ENCODE data around the gene CDR2. TPM values are rescaled to one million over a fixed set of nuclear protein-coding genes. Genes with fewer than 3 reads are reported as not detected.

The CDR2 gene
- total and polyA plus RNA-seq, 2 of the 13 experiments (the other 11 are each of a cell fraction or from before 2014, with no cell fraction given), result 59.0 to 78.9 TPM

DNA sequence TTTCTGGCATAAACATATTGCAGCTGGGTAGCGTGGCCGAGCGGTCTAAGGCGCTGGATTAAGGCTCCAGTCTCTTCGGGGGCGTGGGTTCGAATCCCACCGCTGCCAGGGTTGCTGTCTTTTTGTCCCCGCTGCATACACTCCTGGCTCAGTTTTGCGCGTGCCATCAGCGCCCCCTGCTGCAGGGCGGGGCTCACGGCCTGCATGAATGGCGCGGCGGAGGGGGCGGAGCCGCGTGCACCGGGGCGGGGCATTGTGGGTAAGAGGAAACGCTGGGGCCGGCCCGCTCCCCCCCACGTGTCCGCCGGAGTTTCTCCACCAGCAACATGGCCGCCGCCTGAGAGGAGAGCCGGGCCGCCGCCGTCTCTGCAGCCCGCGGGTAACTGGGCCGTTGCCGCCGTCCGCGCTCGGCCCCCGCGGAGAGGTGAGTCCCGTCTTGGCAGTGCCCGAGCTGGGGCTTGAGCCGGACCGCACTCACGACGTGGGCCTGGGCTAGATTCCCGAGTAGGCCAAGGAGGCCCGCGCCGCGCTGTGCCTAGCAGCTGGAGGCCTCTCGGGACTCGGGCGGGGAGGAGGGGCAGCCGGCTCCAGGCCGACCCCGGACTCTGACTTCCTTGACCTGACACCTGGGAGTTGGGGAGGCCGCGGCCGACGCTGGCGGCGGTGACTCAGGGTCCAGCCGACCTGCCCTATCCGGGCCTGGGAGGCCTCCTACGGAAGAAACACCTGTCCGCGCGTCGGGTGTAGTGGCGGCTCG is 77.1 kb downstream of the CDR2 start, which contains the start of gene POLR3E (continued):
- TF ChIP-seq, protein P1, sequence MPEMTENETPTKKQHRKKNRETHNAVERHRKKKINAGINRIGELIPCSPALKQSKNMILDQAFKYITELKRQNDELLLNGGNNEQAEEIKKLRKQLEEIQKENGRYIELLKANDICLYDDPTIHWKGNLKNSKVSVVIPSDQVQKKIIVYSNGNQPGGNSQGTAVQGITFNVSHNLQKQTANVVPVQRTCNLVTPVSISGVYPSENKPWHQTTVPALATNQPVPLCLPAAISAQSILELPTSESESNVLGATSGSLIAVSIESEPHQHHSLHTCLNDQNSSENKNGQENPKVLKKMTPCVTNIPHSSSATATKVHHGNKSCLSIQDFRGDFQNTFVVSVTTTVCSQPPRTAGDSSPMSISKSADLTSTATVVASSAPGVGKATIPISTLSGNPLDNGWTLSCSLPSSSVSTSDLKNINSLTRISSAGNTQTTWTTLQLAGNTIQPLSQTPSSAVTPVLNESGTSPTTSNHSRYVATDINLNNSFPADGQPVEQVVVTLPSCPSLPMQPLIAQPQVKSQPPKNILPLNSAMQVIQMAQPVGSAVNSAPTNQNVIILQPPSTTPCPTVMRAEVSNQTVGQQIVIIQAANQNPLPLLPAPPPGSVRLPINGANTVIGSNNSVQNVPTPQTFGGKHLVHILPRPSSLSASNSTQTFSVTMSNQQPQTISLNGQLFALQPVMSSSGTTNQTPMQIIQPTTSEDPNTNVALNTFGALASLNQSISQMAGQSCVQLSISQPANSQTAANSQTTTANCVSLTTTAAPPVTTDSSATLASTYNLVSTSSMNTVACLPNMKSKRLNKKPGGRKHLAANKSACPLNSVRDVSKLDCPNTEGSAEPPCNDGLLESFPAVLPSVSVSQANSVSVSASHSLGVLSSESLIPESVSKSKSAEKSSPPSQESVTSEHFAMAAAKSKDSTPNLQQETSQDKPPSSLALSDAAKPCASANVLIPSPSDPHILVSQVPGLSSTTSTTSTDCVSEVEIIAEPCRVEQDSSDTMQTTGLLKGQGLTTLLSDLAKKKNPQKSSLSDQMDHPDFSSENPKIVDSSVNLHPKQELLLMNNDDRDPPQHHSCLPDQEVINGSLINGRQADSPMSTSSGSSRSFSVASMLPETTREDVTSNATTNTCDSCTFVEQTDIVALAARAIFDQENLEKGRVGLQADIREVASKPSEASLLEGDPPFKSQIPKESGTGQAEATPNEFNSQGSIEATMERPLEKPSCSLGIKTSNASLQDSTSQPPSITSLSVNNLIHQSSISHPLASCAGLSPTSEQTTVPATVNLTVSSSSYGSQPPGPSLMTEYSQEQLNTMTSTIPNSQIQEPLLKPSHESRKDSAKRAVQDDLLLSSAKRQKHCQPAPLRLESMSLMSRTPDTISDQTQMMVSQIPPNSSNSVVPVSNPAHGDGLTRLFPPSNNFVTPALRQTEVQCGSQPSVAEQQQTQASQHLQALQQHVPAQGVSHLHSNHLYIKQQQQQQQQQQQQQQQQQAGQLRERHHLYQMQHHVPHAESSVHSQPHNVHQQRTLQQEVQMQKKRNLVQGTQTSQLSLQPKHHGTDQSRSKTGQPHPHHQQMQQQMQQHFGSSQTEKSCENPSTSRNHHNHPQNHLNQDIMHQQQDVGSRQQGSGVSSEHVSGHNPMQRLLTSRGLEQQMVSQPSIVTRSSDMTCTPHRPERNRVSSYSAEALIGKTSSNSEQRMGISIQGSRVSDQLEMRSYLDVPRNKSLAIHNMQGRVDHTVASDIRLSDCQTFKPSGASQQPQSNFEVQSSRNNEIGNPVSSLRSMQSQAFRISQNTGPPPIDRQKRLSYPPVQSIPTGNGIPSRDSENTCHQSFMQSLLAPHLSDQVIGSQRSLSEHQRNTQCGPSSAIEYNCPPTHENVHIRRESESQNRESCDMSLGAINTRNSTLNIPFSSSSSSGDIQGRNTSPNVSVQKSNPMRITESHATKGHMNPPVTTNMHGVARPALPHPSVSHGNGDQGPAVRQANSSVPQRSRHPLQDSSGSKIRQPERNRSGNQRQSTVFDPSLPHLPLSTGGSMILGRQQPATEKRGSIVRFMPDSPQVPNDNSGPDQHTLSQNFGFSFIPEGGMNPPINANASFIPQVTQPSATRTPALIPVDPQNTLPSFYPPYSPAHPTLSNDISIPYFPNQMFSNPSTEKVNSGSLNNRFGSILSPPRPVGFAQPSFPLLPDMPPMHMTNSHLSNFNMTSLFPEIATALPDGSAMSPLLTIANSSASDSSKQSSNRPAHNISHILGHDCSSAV (CRISPR knock-in tag; IDR thresholded peaks at IDR 0.05; ENCODE audit: borderline replicate concordance), result peak; percentile 77; the same call in 1 of the 2 replicates
- TF ChIP-seq U2AF2 (IDR thresholded peaks at IDR 0.05; ENCODE audit: low read depth, low read length) (no peak), NPAS2 (CRISPR knock-in tag; IDR thresholded peaks at IDR 0.05; ENCODE audit: borderline replicate concordance) (no peak; the same call in 1 of the 2 replicates), HOXA7 (CRISPR knock-in tag; IDR thresholded peaks at IDR 0.05) (no peak), XBP1 (CRISPR knock-in tag; IDR thresholded peaks at IDR 0.05) (peak; percentile 81; the same call in 1 of the 2 replicates)
- TF ChIP-seq, protein P2, sequence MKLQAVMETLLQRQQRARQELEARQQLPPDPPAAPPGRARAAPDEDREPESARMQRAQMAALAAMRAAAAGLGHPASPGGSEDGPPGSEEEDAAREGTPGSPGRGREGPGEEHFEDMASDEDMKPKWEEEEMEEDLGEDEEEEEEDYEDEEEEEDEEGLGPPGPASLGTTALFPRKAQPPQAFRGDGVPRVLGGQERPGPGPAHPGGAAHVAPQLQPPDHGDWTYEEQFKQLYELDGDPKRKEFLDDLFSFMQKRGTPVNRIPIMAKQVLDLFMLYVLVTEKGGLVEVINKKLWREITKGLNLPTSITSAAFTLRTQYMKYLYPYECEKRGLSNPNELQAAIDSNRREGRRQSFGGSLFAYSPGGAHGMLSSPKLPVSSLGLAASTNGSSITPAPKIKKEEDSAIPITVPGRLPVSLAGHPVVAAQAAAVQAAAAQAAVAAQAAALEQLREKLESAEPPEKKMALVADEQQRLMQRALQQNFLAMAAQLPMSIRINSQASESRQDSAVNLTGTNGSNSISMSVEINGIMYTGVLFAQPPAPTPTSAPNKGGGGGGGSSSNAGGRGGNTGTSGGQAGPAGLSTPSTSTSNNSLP (IDR thresholded peaks at IDR 0.05; ENCODE audit: low read depth, low read length), result peak; percentile 95; the same call in 1 of the 2 replicates
- TF ChIP-seq, protein P3, sequence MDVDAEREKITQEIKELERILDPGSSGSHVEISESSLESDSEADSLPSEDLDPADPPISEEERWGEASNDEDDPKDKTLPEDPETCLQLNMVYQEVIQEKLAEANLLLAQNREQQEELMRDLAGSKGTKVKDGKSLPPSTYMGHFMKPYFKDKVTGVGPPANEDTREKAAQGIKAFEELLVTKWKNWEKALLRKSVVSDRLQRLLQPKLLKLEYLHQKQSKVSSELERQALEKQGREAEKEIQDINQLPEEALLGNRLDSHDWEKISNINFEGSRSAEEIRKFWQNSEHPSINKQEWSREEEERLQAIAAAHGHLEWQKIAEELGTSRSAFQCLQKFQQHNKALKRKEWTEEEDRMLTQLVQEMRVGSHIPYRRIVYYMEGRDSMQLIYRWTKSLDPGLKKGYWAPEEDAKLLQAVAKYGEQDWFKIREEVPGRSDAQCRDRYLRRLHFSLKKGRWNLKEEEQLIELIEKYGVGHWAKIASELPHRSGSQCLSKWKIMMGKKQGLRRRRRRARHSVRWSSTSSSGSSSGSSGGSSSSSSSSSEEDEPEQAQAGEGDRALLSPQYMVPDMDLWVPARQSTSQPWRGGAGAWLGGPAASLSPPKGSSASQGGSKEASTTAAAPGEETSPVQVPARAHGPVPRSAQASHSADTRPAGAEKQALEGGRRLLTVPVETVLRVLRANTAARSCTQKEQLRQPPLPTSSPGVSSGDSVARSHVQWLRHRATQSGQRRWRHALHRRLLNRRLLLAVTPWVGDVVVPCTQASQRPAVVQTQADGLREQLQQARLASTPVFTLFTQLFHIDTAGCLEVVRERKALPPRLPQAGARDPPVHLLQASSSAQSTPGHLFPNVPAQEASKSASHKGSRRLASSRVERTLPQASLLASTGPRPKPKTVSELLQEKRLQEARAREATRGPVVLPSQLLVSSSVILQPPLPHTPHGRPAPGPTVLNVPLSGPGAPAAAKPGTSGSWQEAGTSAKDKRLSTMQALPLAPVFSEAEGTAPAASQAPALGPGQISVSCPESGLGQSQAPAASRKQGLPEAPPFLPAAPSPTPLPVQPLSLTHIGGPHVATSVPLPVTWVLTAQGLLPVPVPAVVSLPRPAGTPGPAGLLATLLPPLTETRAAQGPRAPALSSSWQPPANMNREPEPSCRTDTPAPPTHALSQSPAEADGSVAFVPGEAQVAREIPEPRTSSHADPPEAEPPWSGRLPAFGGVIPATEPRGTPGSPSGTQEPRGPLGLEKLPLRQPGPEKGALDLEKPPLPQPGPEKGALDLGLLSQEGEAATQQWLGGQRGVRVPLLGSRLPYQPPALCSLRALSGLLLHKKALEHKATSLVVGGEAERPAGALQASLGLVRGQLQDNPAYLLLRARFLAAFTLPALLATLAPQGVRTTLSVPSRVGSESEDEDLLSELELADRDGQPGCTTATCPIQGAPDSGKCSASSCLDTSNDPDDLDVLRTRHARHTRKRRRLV (CRISPR knock-in tag; IDR thresholded peaks at IDR 0.05), result peak; percentile 93
- TF ChIP-seq, protein P4, sequence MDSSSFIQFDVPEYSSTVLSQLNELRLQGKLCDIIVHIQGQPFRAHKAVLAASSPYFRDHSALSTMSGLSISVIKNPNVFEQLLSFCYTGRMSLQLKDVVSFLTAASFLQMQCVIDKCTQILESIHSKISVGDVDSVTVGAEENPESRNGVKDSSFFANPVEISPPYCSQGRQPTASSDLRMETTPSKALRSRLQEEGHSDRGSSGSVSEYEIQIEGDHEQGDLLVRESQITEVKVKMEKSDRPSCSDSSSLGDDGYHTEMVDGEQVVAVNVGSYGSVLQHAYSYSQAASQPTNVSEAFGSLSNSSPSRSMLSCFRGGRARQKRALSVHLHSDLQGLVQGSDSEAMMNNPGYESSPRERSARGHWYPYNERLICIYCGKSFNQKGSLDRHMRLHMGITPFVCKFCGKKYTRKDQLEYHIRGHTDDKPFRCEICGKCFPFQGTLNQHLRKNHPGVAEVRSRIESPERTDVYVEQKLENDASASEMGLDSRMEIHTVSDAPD (CRISPR knock-in tag; IDR thresholded peaks at IDR 0.05), result peak; percentile 77

Measured in HepG2 (cell line).